Cardiac muscle cell (in vitro differentiated cells and primary cell): ENCODE results near the gene JPH2. TPM values are rescaled to one million over a fixed set of nuclear protein-coding genes. Genes with fewer than 3 reads are reported as not detected.

Experiments
- DNase-seq, 2 donors: peaks; one replicate each; pipeline versions ENCODE4 v3.0.0 to v3.0.0-alpha.2; 2010 to 2017; ENCODE audit warnings: low read depth in 1 of 2, low spot score in 1 of 2
- H3K27ac ChIP-seq: fragments of 200-600 bp; sonication (generic); 2 replicates; pipeline ENCODE4 v1.5.1; 2016
- H3K27me3 ChIP-seq: fragments of 200-600 bp; sonication (generic); 2 replicates; pipeline ENCODE4 v1.6.0; 2016; ENCODE audit warnings: control low read depth
- H3K36me3 ChIP-seq: fragments of 200-600 bp; sonication (generic); 2 replicates; pipeline ENCODE4 v1.5.1; 2016; ENCODE audit warnings: control low read depth
- H3K4me1 ChIP-seq: fragments of 200-600 bp; sonication (generic); 2 replicates; pipeline ENCODE4 v1.8.1; 2017; ENCODE audit warnings: low read depth, mild to moderate bottlenecking, mixed run types
- H3K4me3 ChIP-seq: fragments of 200-600 bp; sonication (generic); 2 replicates; pipeline ENCODE4 v1.5.1; 2016; ENCODE audit warnings: mild to moderate bottlenecking
- H3K9me3 ChIP-seq: fragments of 200-600 bp; sonication (generic); 2 replicates; pipeline ENCODE4 v1.5.1; 2017; ENCODE audit warnings: low read depth, mild to moderate bottlenecking, control low read depth
- CTCF ChIP-seq: IDR thresholded peaks from 2 replicates; pipeline ENCODE4 v1.5.1; 2012; ENCODE audit warnings: low read depth, mild to moderate bottlenecking, low read length
- polyA plus RNA-seq: library from polyadenylated mRNA; unstranded; fragments of >200 nt; fragmentation: Nextera tagmentation; extraction: Ambion mirVana; gene quantifications from 2 replicates; pipeline ENCODE4 v1.2.1, GENCODE V29; 2016
- total RNA-seq: library from RNA; depleted of rRNA; stranded (reverse); fragments of >200 nt; gene quantifications from 2 replicates; pipeline ENCODE4 v1.2.3, GENCODE V29; 2016

The JPH2 gene
- total and polyA plus RNA-seq, 2 experiments from 2014 or later: 97.2 to 205 TPM

DNA sequence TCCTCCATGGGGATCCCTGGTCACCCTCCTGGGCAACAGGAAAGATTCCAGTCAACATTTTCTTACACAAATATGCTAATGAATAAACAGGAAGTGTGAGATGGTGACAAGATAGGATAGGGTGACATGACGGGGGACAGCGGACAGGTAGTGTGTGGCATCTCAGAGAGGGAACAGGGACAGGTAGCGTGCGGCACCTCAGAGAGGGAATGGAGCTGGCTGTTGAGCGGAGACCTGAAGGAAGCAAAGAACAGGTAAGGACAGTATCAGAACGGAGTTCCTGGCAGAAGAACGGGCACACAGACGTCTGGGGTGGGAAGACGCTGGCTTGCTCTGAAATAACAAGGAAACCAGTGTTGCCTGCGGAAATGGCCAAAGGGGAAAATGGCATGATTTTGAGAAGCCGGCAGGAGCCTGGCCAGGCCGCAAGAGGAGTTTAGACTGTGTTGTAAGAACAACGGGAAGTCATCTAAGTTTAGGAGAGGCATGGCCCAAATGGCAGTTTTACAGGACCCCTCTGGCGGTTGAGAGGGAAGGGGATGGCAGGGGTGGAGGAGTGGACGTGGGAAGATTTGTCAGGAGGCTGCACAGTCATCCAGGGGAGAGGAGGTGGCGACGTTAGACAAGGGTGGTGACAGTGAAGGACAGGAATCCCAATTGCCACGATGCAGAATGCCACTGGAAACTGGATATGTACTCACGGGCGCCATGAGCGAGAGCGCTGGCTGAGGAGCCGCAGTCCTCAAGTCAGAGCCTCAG lies 111.6 kb downstream of the JPH2 start:
- Histone ChIP-seq H3K4me3 (no peak overlapping the region), H3K9me3 (no peaks in the 10 kb centered on the region), H3K36me3 (no peaks in the 10 kb centered on the region), H3K27ac (no peak overlapping the region), H3K4me1 (no peaks in the 10 kb centered on the region), H3K27me3 (no peaks in the 10 kb centered on the region)
- no peak for DNase-seq
- TF ChIP-seq CTCF: no peak

DNA sequence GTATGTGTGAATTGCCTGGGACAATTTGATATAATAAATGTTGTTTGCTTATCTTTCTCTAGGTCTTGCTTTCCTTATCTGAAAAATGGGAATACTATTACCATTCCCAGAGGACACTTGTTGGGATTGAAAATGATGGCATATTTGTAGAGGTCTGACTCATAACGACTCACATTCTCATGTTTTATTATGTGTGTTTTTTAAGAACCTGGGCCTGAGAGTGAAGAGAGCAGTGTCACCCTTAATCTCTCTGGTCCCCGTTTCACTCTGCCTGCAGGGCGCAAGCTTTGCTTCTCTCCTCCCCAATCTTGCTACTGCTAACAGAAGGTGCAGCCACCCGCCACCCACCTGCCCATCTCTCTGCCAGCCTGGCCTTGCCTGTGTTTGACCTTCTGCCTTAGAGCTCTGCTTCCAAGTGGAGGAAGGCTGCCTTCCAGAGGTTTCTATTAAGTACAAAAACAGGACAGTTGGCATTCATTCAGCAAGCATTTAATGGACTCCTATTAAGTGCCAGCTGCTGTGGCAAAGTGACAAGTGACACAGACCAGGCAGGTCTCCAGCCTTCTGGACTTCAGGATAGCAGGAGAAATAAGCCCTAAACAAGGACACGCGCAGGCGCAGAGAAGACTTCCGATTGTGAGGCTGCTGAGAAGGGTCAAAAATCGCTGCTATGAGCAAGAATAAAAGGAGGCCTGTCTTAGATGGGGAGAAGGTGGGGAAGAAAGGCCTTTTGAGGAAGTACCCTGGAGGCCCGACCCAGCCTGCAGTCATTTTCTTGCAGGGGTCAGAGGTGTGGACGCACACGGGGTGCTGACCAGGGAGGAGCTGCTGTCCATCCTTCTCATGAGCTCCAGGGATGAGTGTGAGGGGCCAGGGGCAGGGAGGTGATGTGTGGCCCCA lies 112.5 kb downstream of the JPH2 start:
- H3K4me3 ChIP-seq: no peak overlapping the region
- H3K9me3 ChIP-seq: no peaks in the 10 kb centered on the region
- H3K27me3 ChIP-seq: no peaks in the 10 kb centered on the region
- no peak overlapping the region for H3K27ac ChIP-seq
- no peaks in the 10 kb centered on the region for H3K36me3 ChIP-seq
- no peaks in the 10 kb centered on the region for H3K4me1 ChIP-seq
- peak; percentile 31 to 34 for DNase-seq
- TF ChIP-seq CTCF: no peak

DNA sequence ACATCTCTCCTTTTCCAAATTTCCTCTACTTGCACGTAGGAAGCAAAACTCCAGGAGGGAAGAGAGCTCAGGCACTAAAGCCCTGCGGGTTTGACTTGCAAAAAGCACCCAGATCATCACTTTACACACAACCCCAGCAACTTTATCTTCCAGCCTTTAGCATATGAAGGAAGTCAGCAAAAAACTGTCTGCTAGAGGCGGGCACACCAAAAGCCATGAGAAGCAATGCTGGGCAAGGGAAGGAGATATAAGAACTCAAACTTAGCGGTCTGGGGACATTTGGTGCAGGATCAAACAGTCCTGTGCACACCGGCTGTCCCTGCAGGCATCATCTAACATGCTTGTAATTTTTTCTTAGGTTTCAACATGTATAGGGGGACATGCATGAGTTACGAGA lies 113.3 kb downstream of the JPH2 start:
- no peak overlapping the region for H3K27ac ChIP-seq
- no peaks in the 10 kb centered on the region for H3K9me3 ChIP-seq
- no peak overlapping the region for H3K4me3 ChIP-seq
- H3K27me3 ChIP-seq: no peaks in the 10 kb centered on the region
- H3K4me1 ChIP-seq: no peaks in the 10 kb centered on the region
- DNase-seq: no peak
- TF ChIP-seq CTCF: no peak
- no peaks in the 10 kb centered on the region for H3K36me3 ChIP-seq

DNA sequence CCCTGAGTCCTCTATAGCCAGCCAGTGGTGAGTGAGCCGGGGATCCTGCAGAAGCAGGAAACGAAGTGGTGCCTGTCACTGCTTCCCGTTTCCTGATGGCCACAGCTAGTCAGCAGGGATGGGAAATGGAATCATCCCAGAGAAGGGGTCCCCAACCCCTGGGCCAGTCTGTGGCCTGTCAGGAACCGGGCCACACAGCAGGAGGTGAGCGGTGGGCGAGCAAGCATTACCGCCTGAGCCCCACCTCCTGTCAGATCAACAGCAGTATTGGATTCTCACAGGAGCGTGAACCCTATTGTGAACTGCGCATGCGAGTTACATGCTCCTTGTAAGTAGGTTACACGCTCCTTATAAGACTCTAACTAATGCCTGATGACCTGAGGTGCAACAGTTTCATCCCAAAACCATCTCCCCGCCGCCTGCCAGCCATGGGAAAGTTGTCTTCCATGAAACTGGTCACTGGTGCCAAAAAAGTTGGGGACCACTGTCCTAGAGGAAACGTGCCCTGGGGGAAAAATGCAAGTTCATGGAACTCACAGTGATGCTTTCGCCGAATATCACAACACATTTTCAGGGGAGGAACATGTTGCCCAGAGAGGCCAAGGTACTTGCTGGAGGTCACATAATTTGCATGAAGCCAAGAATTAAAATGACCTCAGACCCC lies 113.8 kb downstream of the JPH2 start:
- no peak for DNase-seq
- no peak for TF ChIP-seq CTCF
- Histone ChIP-seq H3K9me3 (no peaks in the 10 kb centered on the region), H3K36me3 (no peaks in the 10 kb centered on the region), H3K27ac (no peak overlapping the region), H3K4me3 (no peak overlapping the region), H3K27me3 (no peaks in the 10 kb centered on the region), H3K4me1 (no peaks in the 10 kb centered on the region)

GRCh38 chr20:44072384-44072783 lies 114.6 kb downstream of the JPH2 start:
- H3K27me3 ChIP-seq: no peaks in the 10 kb centered on the region
- no peak for DNase-seq
- no peak for TF ChIP-seq CTCF

More at GRCh38 chr20:44072384-44072783, 114.6 kb downstream of the JPH2 start:
- no peaks in the 10 kb centered on the region for H3K4me1 ChIP-seq
- no peaks in the 10 kb centered on the region for H3K36me3 ChIP-seq
- no peak overlapping the region for H3K27ac ChIP-seq
- H3K4me3 ChIP-seq: no peak overlapping the region
- H3K9me3 ChIP-seq: no peaks in the 10 kb centered on the region
